ENCODE data around the gene NCKAP5. TPM values are rescaled to one million over a fixed set of nuclear protein-coding genes. Genes with fewer than 3 reads are reported as not detected.

Gene NCKAP5
- total and polyA plus RNA-seq, 7 donors: 0.03 to 1.2 (median 0.22) TPM

DNA sequence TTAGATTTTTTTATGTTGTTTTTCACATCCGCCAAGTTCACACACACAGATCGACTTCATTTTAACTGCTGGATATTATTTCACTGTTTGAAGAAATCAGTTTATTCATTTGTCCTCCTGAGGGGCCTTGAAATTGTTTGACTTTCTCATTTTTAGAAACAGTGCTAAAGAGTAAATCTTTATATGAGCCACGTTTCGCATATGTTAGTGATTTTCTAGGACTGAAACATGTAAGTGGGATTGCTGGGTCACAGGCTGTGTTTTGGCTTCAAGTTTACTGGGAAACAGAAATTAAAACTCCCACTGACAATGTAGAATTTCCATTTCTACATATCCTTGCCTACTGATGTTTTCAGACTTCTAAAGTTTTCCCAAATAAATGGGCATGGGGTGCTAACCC lies 363.8 kb downstream of the NCKAP5 start:
- Histone ChIP-seq H3K27me3 (ENCODE audit: insufficient read depth in 3 of 3, low read length in 2 of 3) (no peaks in the 10 kb centered on the region), H3K4me3 (no peak overlapping the region), H3K9me3 (no peaks in the 10 kb centered on the region), H3K36me3 (ENCODE audit: insufficient read depth in 1 of 2, low read depth in 1 of 2) (no peaks in the 10 kb centered on the region), H3K4me1 (no peaks in the 10 kb centered on the region), H3K27ac (no peak overlapping the region)
- DNase-seq (no peak), ATAC-seq (no peak)
- 78 to 79% (median 78%) methylated on average over 4 of the region's 4 CpGs for WGBS, 3 donors
- TF ChIP-seq, protein P1, sequence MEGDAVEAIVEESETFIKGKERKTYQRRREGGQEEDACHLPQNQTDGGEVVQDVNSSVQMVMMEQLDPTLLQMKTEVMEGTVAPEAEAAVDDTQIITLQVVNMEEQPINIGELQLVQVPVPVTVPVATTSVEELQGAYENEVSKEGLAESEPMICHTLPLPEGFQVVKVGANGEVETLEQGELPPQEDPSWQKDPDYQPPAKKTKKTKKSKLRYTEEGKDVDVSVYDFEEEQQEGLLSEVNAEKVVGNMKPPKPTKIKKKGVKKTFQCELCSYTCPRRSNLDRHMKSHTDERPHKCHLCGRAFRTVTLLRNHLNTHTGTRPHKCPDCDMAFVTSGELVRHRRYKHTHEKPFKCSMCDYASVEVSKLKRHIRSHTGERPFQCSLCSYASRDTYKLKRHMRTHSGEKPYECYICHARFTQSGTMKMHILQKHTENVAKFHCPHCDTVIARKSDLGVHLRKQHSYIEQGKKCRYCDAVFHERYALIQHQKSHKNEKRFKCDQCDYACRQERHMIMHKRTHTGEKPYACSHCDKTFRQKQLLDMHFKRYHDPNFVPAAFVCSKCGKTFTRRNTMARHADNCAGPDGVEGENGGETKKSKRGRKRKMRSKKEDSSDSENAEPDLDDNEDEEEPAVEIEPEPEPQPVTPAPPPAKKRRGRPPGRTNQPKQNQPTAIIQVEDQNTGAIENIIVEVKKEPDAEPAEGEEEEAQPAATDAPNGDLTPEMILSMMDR (IDR thresholded peaks at IDR 0.05): no peak
- intact Hi-C loops (cut with DNase I): no loop called here

DNA sequence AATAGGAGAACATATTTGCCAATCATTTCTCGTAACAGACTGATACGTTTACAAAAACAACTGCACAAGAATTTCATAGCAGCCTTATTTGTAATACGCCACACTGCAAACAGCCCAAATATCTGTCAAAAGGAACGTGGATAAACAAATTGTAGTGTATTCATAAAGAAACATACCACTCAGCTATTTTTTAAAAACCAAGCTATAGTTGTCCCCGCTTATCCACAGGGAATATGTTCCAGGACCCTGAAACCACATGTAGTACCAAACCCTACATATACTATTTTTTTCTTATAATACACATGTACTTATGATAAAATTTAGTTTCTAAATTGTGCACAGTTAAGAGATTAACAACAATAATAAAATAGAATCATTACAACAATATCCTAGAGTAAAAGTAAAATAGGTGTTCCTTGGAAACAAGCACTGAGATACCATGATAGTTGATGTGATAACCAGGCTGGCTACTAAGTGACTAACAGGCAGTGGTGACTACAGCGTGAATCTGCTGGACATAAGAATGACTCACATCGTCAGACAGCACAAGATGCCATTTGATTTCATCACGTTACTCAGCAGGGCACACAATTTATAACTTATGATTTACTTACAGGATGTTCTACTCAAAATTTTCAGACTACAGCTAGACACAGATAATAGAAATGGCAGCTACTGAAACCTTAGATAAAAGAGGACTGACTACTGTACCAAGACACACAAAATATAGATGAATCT lies 367.4 kb downstream of the NCKAP5 start:
- H3K27ac ChIP-seq: no peak overlapping the region
- H3K36me3 ChIP-seq (ENCODE audit: insufficient read depth in 1 of 2, low read depth in 1 of 2): no peaks in the 10 kb centered on the region
- intact Hi-C loops (cut with DNase I): no loop called here
- DNase-seq: no peak
- TF ChIP-seq, protein P1 (IDR thresholded peaks at IDR 0.05): no peak
- WGBS, 3 donors: 76 to 77% (median 77%) methylated on average over 8 of the region's 8 CpGs
- no peak overlapping the region for H3K4me3 ChIP-seq
- no peaks in the 10 kb centered on the region for H3K27me3 ChIP-seq (ENCODE audit: insufficient read depth in 3 of 3, low read length in 2 of 3)
- H3K4me1 ChIP-seq: no peaks in the 10 kb centered on the region
- peak in 2 of 4 donors; percentile 46 to 47 for ATAC-seq
- H3K9me3 ChIP-seq: no peaks in the 10 kb centered on the region

DNA sequence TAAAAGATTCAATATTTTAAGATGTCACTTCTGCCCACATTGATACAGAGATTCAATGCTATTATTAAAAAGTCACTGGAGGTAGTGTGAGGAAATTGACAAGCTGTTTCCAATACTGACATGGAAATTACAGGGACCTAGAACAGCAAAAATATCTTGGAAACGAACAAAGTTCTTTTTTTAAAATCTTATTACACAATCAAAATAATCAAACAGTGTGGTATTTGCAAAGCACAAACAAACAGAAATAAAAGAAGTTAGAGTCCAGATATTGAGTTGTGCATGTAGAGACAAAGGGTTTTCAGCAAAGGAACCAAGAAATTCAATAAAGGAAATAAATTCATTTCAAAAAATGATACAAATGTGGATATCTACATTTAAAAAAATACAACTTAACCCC lies 369.6 kb downstream of the NCKAP5 start:
- WGBS, 3 donors: 44 to 64% (median 56%) methylated on average over 1 of the region's 1 CpG
- no peak overlapping the region for H3K27ac ChIP-seq

DNA sequence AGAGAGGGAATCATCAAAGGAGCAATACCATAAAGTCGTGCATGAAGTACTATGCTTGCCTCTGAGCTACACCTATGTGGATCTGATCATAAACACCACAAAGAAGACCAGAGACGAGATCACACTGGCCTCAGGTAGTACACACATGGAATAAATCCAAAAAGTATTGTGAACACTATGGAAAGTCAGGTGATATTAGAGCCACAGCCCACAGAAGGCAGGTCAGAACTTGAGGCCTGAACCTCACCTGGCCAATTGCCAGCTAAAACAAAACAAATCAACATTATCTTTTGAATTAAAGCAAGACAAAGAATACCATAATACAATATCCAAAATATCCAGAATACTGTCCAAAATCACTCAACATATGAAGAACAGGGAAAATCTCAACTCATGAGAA lies 371.1 kb downstream of the NCKAP5 start:
- H3K4me3 ChIP-seq: no peak overlapping the region
- ATAC-seq: no peak
- TF ChIP-seq, protein P1 (IDR thresholded peaks at IDR 0.05): no peak
- intact Hi-C loops (cut with DNase I): no loop called here
- H3K4me1 ChIP-seq: no peaks in the 10 kb centered on the region
- H3K36me3 ChIP-seq (ENCODE audit: insufficient read depth in 1 of 2, low read depth in 1 of 2): no peaks in the 10 kb centered on the region
- no peaks in the 10 kb centered on the region for H3K9me3 ChIP-seq
- H3K27me3 ChIP-seq (ENCODE audit: insufficient read depth in 3 of 3, low read length in 2 of 3): no peaks in the 10 kb centered on the region
- no peak for DNase-seq
- 73 to 75% (median 75%) methylated on average over 2 of the region's 2 CpGs for WGBS, 3 donors
- H3K27ac ChIP-seq: no peak overlapping the region

More for the DNA sequence above, 369.6 kb downstream of the NCKAP5 start:
- no peaks in the 10 kb centered on the region for H3K4me1 ChIP-seq
- ATAC-seq: no peak
- DNase-seq: no peak
- intact Hi-C loops (cut with DNase I): no loop called here
- TF ChIP-seq, protein P1 (IDR thresholded peaks at IDR 0.05): no peak
- H3K9me3 ChIP-seq: no peaks in the 10 kb centered on the region
- H3K36me3 ChIP-seq (ENCODE audit: insufficient read depth in 1 of 2, low read depth in 1 of 2): no peaks in the 10 kb centered on the region
- H3K27me3 ChIP-seq (ENCODE audit: insufficient read depth in 3 of 3, low read length in 2 of 3): no peaks in the 10 kb centered on the region
- H3K4me3 ChIP-seq: no peak overlapping the region
